Measurements from ENCODE around the gene UQCC2.
A peak's percentile ranks its signal among the peaks of the same experiment; 100 is the strongest.

Gene UQCC2

DNA sequence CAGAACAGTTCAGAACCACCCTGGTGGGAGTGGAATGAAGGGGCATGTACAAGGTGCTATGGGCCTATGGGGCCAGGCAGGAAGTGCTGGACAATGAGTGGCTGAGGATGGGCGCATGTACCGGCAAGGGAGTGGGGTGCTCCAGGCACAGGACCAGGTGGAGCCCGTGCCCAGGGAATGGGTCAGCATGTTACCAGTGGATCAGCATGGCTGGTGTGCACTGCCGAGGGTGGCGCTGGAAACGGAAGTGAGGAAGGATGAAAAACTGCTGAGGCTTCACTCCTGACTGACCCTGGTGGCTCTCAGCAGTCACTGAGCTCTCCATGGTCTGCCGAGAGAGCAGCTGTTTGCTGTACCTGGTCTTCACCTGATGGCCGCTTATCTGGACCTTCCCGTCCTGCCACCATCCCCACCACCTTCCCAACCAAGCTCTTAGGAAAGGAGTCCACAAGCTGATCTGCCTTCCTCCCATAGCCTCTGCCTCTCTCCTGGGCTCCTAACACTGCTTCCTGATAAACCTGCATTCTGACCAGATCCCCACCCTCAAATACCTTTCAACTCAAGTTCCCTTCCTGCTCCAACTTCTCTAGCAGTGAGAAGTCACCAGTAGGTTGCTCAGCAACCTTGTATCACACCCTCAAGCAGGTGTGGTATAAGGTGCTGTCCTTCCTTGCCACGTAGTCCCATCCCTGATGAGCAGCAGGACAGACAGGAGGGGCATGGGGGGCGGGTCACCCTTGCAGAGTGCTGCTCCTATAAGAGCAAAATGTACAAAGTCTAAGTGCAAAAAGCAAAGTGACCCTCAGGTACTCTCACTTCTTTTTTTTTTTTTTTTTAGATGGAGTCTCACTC lies 7.1 kb downstream of the UQCC2 start:
- no peak for DNase-seq

DNA sequence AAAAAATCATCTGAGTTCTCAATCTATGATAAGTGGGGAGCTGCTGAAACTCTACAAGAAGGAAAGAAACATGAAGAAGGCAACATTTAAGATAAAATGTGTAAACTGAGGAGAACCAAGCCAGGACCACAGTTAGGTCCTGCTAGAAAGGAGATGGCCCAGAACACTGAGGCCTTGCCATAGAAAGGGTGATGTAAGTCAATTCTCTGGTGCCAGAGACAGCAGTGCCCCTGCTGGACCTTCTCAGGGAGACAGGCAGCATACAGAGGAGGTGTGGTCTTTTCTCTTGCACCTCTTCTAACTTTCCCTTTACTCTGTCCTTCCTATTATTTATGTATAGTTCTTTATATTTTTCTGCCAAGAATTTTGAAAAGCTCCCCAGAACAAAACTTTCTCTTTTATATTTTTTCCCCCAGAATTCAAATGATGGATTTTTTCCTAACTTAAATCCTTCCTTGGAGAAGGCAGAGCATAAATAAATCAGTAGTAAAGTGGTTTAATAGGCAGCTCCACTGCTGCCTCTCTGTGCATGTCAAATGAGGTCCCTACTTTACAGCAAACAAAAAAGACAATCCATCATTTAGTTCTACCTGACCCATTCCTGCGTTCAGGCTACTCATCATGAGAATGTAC lies 9.0 kb downstream of the UQCC2 start:
- DNase-seq: no peak

DNA sequence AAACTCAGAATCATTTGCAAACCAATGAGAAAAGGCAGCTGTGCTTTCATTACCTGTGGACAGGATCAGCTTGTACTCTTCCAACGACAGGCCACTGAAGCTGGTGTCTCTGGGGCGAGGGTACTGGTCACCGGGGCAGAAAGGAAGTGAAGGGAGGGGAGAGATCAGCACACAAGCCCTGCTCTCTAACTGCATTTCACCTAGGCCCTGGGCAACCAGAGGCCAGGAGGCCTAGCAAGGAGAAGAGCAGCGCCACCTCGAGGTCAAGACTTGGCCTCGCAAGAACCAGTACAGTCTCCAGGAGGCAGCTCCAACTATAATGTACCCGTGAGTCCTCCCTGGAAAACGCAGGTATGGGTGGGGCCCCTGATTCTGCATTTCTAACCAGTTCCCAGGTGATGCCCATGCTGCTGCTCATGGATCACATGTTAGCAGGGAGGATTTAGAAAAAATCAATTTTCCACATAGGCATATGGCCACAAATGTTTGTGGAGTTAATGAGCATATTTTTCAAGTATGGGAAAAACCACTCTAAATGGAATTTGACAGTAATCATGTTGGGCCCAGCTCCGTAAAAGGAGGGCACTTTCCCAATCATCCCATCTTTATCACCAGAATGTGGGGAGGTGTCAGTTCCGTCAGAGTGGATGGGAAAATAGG lies 11.0 kb downstream of the UQCC2 start:
- DNase-seq: peak; percentile 79 to 83

DNA sequence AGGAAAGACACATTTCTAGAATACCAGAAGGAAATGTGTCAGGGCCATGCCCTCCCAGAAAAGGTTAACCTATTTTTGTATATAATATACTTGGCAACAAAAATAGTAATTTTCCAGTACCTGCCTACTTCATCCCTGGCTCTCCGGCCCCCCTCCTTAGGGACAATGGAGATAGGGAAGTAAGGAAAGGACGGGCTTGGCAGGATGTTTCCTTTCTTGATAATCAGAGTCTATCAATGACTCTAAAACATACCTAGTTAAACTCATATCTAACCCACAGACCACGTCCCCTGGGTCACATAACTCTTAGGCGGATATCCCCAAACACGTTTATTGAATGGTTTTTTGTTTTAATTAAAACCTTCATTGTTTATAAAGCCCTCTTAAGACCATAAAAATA lies 11.8 kb downstream of the UQCC2 start:
- DNase-seq: no peak

DNA sequence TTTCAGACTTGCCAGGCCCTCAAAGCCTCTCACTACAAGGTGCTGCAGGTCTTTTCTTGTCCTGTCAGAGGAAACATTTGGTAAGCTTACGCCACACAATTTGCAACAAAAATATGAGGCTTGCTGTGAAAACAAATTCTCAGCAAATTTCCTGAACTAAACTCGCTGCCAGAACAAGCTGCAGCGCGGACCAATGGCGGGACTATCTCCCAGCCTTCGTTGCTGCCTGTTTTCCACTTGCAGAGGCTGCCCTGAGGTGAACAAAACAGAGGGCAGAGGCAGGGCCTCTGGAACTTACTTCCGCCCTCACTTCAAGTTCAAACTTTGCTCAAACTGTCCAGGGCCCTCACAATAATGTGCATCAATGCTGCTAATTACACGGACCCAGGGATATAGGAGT lies 12.4 kb downstream of the UQCC2 start:
- DNase-seq: no peak

DNA sequence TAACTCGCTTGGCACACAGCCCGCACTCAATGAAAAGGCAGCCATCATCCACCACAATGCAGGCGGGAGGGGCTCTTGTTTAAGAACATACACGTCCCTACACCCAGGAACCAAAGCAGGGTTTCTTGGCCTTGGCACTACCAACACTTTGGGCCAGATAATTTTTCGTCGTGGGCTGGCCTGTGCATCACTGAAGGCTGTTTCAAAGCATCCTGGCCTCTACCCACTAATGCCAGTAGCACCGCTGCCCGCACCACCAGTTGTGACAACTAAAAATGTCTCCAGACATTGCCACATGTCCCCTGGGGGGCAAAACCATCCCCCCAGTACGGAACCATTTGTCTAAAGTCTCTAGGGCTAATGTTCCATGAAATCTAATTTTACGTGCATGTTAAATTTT lies 13.0 kb downstream of the UQCC2 start:
- DNase-seq: no peak

DNA sequence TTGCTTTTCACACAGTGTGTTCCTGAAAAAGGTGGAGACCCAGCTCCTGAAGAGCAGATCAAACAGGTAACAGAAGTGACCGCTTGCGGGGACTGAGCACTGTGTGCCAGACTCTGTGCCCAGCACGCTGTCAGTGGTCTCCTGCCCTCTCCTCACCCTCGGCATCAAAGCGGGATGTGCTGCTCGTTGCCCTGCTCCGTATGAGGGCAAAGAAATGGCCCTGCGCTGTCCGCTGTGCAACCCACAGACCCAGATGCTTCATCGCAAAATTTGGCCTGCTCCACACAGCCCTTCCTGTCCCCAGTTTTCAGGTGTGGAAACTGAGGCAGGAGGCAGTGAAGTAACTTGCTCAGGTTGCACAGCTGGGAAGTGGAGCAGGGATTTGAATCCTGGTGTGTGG lies 13.7 kb downstream of the UQCC2 start:
- DNase-seq: no peak

DNA sequence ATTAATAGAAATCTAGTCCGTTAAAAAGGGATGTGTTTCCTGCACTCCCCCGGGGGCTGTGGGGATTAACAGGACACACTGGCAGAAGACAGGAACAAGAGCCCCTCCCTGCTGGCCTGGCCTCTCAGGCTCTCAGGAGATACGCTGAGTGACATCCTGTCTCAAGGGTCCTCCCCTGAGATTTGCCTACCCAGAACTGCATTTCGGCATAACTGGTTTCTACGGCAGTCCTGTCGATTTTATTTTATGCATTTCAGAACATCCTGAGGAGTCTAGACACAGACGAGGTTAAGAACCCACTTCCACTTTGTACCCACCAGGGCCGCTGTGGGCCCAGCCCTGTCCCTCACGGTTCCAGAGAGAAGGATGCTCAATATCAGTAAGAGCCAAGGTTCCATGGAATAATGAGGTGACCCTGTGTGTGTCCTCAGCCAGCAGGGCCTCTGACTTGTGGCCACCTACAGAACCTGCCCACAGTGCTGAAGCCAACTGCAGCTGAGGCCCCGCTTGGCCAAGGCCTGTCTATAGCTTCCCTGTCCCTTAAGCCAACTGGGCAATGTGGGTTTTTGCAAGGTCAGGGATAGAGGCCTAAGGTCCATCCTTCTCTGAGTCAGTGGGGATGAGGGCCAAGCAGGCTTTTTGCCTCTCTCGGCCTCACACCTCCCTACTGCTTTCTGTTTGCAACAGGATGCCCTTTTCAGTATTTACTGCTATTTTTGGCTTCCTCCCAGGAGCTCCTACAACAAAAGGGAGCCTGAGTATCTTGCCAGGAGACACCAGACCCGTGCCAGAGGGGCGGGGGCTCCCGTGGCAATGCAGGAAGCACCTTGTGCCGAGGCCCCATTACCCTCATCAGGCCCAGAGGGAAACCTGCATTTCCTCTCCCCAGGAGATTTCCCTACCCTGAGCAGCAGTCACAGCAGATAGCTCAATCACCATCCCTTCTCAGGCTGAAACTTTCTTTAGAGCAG lies 14.7 kb downstream of the UQCC2 start:
- DNase-seq: peak in 1 of 2 experiments; percentile 36

DNA sequence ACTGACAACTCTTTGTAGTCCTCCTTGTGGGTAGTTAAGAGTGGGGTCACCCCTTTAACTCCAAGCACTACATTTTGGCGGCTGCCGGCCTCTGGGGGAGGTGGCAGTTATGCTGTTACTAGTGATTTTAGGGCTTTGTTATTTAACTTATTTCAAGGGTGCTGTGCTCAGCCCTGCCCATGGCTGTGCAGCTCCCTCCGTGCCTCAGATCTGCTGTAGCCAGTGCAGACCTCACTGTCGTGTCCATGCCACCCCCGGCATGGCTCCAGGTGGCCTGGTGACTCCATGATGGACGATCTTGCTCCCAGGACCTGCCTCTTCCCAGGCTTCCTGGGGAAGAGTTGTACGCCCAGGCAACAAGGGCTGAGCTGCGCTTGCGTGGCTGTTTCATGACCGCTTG lies 15.4 kb downstream of the UQCC2 start:
- DNase-seq: no peak

DNA sequence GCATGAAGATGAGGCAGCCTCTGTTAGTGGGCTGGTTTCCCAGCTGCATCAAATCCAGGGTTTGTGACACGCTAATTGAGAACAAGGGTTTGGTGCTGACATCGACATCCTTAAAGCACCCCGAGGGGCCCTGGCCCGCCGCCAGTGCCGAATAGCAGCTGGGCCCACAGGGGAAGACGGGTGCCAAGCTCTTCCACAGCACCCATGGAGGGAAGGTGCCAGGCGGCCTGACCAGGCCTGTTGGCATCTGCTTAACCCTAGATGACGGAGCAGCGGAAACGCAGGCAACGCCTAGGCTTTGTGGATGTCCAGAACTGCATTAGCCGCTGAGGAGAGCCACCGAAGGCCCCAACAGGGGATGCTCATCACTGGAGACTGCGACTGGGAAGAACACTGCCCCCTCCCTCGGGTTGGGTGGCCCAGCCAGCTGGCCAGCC lies 16.0 kb downstream of the UQCC2 start:
- DNase-seq: no peak

DNA sequence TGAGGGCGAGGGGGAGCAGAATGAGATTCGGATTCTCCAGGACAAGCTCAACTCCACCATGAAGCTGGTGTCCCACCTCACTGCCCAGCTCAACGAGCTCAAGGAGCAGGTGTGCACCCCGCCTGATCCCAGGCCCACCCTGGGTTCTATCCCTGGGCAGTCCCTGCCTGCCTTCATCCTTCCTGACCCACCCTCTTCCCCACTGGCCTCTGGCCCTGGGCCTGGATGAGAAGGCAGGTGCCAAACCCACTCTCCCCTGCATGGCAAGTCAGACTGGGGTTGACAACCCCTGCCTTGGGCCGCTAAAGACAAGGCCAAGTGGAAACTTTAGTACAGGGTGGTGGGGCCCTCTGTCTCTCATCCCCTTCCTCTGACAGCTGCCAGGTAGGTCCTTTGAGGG lies 16.5 kb downstream of the UQCC2 start:
- no peak for DNase-seq

DNA sequence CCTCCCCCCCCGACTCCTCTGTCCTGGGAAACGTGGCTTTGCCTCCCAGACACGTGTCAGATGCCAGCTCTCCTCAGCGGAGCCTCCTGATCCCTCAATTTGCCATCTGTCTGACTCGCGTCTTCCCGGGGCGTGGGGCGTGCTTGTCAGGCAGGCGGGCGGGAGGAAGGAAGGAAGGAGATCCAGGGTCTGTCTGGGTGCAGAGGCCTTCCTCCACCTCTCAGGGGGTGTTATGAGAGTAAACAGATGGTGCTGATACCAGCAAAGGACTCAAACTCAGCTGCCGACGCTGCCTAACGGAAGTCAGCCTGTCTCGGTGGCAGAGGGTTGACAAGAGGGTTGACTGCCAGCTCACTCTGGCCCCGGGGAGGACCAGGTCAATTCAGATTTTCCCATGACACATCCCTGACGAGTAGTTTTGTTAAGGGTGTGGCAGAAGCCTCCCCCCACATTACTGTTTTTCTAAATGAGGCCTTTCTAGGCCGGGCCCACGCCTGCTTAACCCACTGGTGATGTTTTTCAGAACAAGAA lies 17.0 kb downstream of the UQCC2 start:
- DNase-seq: peak; percentile 79 to 83

DNA sequence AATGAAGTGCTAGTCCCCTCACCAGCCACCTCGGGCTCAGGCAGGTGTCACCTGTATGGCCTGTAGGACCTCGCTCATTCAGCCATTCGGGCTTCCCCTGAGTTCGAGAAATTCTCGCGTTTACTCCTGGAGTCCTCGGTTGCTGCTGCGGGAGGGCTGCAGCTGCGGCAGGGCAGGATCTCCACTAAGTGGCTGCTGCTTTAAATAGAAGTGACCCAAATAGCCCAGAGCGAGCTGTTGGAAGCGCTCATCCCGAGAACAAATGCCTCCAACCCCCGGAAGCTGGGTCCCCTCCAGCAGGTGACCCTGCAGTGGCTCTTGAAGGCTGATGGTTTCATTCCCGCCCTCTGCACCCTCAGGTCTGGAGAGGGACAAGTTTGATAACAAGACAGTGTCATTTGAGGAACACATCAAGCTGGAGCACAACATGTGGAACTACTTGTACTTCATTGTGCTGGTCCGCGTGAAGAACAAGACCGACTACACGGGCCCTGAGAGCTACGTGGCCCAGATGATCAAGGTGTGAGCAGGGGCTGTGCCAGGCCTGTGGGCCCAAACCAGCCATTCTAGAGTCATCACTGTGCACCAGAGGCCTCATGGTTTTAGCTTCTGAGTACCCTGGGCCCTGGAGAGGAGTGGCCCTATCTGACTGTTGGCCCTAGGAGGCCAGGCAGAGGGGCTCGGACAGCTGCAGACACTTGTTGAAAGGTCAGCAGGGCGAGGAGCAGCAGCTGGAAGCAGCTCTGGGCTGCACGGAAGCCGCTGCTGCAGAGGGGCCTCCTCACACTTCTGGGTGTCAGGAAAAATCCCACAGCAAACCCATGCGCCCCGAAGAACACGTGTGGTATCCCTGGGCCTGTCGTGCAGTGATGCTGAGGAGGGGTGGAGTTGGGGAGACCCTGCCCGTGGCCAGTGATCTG lies 18.1 kb downstream of the UQCC2 start:
- DNase-seq: no peak

DNA sequence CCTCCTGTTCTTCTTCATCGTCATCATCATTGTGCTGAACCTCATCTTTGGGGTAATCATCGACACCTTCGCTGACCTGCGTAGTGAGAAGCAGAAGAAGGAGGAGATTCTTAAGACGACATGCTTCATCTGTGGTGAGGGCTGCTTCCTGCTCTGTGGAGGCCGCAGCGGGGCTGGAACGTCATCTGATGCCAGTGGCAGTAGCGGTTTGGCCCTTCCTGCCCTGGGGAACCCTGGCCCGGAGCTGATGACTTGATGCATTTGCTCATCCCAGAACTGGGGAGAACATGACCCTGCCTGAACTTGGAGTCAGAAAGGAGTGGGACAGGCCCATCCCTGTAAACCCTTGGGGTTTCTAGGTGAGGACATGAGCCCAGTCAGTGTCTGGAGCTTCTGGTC lies 18.7 kb downstream of the UQCC2 start:
- DNase-seq: peak; percentile 71 to 80

DNA sequence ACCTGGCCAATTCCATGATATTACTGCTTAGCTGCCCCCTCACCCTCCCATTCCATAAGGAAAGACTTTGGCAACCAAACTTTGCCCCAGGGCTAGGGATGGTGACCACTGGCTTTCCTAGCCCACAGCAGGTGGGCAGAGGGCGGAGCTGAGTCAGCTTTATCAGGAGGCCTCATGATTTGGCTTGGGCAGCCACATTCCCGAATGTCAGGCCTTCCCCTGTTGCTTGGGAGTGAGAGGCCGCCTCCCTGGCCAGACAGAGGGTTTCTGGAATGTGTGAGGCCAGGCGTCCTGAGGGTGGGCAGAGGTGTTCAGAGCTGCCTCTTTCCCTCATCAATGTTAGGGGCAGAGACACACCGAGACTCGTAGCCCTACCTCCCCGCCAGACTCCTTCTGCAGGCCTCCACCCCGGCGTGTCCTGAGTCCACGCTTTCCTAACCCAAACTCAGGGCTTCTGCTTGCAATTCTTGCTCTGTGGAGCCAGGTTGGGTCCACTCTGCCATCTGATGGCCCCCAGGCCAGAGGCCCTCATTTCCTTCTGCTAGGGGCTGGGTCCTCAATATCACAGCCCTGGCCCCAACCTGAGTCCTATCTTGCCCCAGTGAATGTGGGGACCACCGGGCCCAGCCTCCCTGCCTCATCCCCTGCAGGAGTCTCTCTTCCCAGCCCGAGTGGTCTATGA lies 19.3 kb downstream of the UQCC2 start:
- no peak for DNase-seq

DNA sequence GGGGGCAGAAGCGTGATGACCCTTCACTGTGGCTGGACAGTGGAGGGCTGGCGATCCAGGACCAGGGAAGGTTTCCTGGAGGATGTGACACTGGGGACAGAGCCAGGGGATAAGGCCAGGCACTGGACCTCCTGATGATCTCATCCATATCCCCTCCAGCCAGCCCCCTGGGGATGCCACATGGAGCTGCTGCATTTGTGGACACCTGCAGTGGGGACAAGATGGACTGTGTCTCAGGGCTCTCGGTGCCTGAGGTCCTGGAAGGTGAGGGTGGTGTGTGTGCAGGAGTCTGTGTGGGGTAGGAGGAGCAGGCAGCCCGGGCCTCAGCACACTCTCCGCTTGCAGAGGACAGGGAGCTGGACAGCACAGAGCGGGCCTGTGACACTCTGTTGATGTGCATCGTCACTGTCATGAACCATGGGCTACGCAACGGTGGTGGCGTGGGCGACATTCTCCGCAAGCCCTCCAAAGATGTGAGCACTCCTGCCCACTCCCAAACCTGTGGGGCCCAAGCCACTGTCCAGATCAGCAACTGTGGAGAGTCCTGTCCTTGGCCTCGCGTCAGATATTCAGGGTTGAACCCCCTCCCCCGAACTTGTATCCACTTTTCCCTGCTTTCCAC lies 19.9 kb downstream of the UQCC2 start:
- DNase-seq: no peak

DNA sequence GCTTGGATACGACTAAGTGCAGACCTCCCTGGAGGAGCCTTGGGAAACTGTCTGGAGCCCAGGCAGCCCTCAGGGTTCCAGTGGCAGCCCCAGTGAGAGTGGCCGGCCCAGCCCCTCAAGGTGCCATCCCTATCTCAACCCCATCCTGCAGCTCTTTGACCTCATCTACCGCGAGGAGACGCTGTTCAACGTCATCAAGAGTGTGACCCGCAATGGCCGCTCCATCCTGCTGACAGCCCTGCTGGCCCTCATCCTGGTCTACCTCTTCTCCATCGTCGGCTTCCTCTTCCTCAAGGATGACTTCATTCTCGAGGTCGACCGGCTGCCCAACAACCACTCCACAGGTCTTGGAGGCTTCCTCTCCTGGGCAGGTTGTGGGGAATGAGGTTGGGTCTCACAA lies 20.7 kb downstream of the UQCC2 start:
- DNase-seq: no peak

DNA sequence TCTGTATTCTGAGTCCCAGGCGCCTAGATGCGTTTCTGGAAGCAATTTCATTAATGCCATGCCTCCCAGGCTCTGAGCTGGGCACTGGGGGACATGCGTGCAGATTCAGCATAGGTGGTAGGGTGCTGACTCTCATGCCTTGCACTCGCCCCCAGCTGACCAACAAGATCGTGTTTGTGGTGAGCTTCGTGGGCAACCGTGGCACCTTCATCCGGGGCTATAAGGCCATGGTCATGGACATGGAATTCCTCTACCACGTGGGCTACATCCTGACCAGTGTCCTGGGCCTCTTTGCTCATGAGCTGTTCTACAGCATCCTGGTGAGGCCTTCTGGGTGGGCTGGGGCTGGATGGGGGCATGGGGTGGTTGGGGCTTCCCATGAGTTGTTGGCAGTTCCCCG lies 21.6 kb downstream of the UQCC2 start:
- no peak for DNase-seq

DNA sequence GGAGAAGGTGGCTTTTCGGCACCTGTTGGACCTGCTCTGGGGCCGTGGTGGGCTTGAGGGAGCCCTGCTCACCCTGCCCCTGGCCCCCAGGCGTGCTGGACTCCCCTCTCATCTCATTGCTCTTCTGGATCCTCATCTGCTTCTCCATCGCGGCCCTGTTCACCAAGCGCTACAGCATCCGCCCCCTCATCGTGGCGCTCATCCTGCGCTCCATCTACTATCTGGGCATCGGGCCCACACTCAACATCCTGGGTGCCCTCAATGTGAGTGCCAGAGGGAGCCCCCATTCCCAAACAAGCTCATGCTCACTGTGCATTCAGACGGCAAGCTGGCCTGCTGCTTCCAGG lies 22.4 kb downstream of the UQCC2 start:
- no peak for DNase-seq

DNA sequence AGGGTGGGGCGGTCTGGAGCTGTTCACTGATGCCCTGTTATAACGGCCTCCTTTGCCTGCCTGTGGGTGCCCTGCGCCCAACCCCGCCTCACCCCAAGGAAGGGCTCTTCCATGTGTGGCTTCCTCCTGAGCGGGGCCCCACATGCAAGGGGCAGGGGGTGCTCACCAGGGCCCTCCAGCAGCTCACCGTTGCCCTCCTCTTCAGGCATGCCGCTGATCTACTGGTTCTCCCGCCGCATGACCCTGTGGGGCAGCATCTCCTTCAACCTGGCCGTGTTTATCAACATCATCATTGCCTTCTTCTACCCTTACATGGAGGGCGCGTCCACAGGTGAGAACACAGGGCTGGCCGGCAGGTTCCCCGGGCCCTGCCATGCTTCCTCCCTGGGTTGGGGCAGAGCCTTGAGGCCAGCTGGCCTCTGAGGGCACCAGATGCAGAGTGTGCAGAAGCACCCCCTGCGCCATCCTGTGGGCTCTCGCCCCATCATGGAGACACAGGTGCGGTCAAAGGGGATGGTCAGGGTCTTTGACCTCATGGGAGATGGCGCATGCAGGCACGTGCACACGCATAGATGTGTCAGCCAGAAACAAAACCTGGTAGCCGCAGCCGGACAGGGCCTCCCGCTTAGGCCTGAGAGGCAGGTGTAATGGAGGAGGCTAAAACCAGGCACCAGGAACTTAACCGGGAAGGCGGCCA lies 22.9 kb downstream of the UQCC2 start:
- no peak for DNase-seq
